ENCODE measurements around the gene CD70. TPM values are rescaled to one million over a fixed set of nuclear protein-coding genes. Genes with fewer than 3 reads are reported as not detected.

Gene CD70, protein sequence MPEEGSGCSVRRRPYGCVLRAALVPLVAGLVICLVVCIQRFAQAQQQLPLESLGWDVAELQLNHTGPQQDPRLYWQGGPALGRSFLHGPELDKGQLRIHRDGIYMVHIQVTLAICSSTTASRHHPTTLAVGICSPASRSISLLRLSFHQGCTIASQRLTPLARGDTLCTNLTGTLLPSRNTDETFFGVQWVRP
- not detected in 2 replicates for total RNA-seq

DNA sequence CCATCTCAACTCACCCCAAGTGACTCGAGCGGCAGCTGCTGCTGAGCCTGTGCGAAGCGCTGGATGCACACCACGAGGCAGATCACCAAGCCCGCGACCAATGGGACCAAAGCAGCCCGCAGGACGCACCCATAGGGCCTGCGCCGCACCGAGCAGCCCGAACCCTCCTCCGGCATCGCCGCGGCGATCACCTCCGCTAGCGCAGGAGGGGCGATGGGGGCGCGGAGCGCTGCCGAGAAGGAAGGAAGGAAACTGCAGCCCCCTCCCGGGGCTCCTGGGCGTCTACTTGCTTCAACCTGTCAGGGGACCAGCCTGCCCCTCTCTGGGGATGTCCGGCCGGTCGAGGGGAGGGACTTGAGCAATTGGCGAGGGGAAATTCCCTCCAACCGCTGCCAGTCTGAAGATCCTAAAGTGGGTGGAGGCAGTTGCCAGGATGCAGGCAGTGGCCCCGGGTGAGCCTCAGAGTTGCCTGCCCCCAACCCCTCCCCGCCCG, at the start of gene CD70:
Gene CD70 (minus strand): TSS at position 324 of the 493 bp plus-strand sequence. CDS start 148 bp downstream, at position 176.

Other genes with a start within 250 kb of the CD70 start
- gene CLPP, start 229.6 kb downstream of the CD70 start, total RNA-seq = 128 and 177 TPM in 2 replicates
- 67.6 and 91.1 TPM in 2 replicates for gene ALKBH7, start 218.4 kb downstream of the CD70 start, total RNA-seq
- 0.26 and 1.4 TPM in 2 replicates for gene PSPN, start 215.2 kb downstream of the CD70 start, total RNA-seq
- 37.9 and 71.2 TPM in 2 replicates for gene GTF2F1, start 198.0 kb downstream of the CD70 start, total RNA-seq
- gene KHSRP, start 166.3 kb downstream of the CD70 start, total RNA-seq = 182 and 196 TPM in 2 replicates
- gene SLC25A41, start 157.4 kb downstream of the CD70 start, total RNA-seq = not detected in 2 replicates
- 34.1 and 79.8 TPM in 2 replicates for gene SLC25A23, start 131.4 kb downstream of the CD70 start, total RNA-seq
- gene CRB3, start 126.9 kb downstream of the CD70 start, total RNA-seq = 1.7 TPM in 1 of 2 replicates, not detected in the other
- gene DENND1C, start 109.4 kb downstream of the CD70 start, total RNA-seq = not detected in 2 replicates
- not detected in 2 replicates for gene TUBB4A, start 88.8 kb downstream of the CD70 start, total RNA-seq
- gene TNFSF9, start 60.1 kb downstream of the CD70 start, total RNA-seq = 1.3 TPM in 1 of 2 replicates, not detected in the other
- not detected in 2 replicates for gene TNFSF14, start 79.0 kb upstream of the CD70 start, total RNA-seq
- 45.8 and 56.1 TPM in 2 replicates for gene C3, start 129.5 kb upstream of the CD70 start, total RNA-seq
- 36.1 and 54.3 TPM in 2 replicates for gene GPR108, start 146.4 kb upstream of the CD70 start, total RNA-seq
- 50.2 and 73.9 TPM in 2 replicates for gene TRIP10, start 148.5 kb upstream of the CD70 start, total RNA-seq
- gene SH2D3A, start 176.3 kb upstream of the CD70 start, total RNA-seq = 4.5 TPM in 1 of 2 replicates, not detected in the other
- 1.0 TPM in 1 of 2 replicates, not detected in the other for gene VAV1, start 181.6 kb upstream of the CD70 start, total RNA-seq

All from epithelial cell of alveolus of lung (primary cell).